GM12874 (cell line): Measurements from ENCODE around the gene STX5.

ENCODE experiments used
- TF ChIP-seq, protein P1 (sequence below): IDR thresholded peaks from 2 replicates; pipeline ENCODE4 v1.5.1; 2011; ENCODE audit warnings: low read depth, mild to moderate bottlenecking, control low read depth, low read length, moderate library complexity; ENCODE audit not compliant: insufficient read depth

STX5 gene

DNA sequence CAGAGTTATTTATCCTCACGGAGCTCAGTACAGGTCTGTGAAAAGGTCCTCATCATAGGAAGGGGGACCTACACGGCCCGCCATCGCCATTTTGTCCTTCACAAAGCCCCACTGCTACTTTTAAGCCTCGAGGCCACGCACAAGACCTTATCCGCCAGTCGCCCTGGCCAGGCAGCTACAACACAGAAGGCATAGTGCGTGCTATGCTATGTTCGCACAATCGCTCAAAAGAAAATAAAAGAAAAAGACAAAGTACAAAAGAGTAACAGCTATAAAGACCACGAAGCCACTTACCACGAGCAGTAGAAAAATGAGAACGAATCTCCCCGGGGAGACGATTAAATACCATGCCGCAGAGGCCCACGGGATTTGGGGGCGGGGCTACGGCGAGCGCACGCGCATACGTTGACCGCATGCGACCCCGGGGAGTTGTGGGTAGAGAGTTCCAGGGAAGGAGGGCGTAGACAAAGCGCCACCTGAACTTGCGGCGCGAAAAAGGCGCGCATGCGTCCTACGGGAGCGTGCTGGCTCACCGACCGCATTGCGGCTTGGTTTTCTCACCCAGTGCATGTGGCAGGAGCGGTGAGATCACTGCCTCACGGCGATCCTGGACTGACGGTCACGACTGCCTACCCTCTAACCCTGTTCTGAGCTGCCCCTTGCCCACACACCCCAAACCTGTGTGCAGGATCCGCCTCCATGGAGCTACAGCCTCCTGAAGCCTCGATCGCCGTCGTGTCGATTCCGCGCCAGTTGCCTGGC, 23.9 kb upstream of the STX5 start:
- TF ChIP-seq, protein P1, sequence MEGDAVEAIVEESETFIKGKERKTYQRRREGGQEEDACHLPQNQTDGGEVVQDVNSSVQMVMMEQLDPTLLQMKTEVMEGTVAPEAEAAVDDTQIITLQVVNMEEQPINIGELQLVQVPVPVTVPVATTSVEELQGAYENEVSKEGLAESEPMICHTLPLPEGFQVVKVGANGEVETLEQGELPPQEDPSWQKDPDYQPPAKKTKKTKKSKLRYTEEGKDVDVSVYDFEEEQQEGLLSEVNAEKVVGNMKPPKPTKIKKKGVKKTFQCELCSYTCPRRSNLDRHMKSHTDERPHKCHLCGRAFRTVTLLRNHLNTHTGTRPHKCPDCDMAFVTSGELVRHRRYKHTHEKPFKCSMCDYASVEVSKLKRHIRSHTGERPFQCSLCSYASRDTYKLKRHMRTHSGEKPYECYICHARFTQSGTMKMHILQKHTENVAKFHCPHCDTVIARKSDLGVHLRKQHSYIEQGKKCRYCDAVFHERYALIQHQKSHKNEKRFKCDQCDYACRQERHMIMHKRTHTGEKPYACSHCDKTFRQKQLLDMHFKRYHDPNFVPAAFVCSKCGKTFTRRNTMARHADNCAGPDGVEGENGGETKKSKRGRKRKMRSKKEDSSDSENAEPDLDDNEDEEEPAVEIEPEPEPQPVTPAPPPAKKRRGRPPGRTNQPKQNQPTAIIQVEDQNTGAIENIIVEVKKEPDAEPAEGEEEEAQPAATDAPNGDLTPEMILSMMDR, result no peak

DNA sequence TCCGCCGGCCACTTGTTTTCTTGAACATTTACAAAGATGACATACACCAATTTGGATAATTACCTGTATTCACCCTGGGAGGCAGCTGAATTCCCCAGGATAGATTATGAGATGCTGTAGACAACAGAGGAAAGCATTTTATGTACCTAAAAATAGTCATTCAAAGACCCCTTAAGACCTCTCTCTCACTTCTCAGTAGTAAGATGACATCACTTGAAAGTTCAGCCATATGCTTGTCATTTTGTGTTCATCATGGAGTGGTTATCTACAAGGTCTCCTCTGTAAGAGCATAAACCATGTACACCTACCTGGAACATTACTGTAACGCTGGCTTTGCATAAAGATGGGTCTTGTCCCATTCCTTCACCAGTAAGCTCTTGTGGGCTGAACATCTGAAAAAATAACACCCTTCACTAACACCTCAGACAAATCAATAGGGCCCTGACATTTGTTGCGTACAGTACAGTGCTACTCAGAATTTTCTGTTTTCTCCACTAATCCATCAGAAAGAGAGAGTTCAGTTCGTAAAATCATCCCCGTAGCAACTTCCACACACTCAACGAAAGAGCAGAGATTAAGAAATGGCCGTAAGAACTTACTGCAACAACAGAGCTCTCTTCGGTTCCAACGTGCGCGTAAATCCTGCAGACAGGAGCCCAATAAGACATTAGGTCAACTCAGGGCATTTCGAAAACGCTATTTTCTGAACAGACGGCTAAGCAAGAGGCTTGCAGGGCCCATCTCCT, 23.1 kb upstream of the STX5 start:
- TF ChIP-seq, protein P1, result no peak

DNA sequence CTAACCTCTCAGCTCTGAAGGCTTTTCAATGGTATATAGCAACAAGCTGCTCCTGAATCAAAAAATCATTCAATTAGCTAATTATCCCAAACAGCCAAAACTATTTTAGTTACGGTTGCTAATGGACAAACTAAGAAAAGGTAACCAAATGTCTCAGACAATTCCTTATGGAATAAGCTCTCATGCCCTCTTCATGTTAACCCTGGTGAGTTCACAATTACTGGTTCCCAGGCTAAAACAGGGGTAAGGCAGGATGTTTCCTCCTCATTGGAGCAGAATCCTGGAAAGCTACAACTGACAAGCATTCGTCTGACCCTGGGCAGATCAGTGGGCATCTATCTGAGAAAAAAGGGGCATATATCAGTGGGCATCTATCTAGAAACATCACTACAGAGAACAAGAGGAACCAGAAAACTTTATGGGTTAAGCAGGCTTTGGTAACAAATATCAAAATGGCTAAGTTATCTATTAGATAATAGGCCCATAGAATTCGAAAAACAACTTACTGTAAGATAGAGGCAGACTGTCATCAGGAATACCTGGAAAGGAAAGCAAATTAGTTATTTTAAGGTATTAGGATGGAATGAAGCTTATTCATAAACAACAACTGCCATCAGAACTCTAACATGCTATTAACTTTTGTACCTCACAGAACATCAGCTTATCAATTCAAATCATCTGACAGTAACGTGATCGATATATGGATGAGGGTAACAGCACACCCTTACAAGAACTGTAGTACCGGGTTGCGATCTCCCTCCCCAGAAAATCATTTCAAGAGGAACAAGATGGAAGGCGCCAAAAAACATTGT, 22.4 kb upstream of the STX5 start:
- TF ChIP-seq, protein P1, result no peak

DNA sequence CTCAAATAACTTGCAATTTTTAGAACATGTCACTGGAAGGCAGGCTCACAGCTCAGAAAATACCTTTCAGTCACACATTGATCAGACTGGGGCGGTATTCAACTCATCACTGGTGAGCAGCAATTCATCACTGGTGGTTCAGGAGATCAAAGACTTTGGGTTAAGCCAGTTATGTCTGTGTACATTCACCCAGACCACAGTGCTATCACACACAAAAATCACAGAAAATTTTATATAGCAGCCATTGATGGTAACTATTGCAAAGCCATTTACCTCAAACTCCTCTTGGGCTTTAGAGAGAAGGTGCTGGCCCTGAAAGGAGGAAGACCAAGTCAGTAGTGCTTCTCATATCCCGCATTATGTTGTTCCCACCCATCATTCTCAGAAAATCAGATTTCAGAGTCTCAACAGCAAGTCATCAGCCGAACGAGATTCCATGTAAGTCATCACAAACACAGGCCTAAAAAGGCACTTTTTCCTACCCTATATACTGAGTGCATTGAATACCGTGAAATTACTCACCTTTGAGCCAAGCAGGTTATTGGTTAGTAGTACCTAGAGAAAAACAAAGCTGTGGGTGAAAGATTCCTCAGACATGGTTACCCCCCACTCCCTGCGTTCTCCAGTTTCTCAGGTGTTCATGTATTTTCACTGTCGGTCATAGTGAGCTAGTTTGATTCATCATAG, 21.6 kb upstream of the STX5 start:
- TF ChIP-seq, protein P1, result no peak

DNA sequence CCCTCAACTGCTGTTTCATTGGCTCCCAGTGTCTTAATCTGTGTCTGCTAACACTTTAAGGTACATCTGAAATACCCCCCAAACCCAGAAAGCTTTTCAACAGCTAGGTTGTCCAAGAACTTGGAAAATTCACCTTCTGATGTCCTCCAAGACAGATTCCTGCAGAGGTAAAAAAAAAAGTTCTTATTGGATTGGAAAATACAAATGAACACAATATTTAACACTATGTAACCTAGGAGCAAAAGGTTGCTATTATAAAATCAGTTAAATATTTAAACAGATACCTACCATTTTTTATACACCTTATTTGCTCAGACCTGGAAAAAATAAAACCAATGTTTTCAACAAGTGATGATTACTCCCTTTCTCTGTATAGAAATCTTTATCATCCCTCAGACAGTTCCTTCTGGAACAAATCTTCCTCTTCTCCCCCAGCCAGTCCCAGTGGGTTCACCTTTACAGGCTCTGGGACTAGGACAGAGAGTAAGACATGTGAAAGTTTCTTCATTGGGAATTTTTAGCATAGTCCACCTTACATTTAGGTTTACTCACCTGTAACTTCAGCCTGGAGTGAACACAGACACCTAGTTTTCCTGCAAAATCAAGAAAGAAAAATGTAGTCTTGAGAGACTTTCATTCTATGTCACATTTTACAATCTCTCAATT, 20.8 kb upstream of the STX5 start:
- TF ChIP-seq, protein P1, result no peak

DNA sequence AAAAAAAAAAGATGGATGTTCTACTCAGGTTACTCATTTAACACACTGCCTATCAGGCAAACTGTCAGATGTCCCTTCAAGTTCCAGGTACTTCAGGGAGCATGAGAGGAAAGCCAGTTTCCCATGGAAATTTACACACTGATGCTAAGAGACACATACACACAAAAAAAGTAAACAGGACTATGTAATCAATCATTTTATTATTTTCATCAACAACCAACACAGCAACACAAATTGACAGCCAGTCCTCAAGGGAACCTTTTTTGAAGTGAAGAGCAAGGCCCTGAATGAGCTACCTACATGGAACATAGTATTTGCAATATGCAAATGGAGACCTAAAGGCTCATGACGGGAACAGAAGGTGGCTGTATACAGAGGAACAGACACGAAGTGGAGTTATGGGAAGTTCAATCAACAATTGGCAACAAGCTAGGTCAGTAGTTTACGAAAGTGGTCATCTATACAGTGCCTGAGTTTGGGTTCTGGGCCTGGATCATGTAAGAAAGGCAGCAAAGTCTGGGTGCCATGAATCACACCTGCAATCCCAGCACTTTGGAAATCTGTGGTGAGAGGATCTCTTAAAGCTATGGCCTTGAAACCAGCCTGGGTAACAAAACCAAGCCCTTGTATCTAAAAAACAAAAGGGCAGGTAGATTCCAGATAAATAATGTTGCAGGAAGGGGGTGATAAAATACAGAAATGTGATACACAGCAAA, 20.1 kb upstream of the STX5 start:
- TF ChIP-seq, protein P1, result no peak
